WTC11 (cell line): ENCODE data around the gene TRMO. TPM values are rescaled to one million over a fixed set of nuclear protein-coding genes. Genes with fewer than 3 reads are reported as not detected.

Experiments
- ATAC-seq: fragments of 200-7000 bp; cut with Tn5 transposase; 2 replicates; pipeline ENCODE4 v1.10.0; 2021; ENCODE audit warnings: mild to moderate bottlenecking, moderate library complexity
- Bru-seq: library from RNA; stranded (reverse); fragments of 400-500 nt; gene quantifications from one replicate; lab custom pipeline; 2021; lab: Mats Ljungman, UMichigan
- CTCF ChIA-PET: fragments of 300-600 bp; sonication (Branson Sonifier 250); formaldehyde crosslinking; loops from one replicate; lab custom pipeline; 2021; ENCODE audit warnings: antibody characterized with exemption; lab: Charles Lee
- POLR2A ChIA-PET: fragments of 350-600 bp; sonication (Branson Sonifier 250); formaldehyde crosslinking; loops from one replicate; lab custom pipeline; 2021; ENCODE audit warnings: antibody characterized with exemption; lab: Charles Lee
- DNase-seq: peaks from one replicate; pipeline ENCODE4 v3.0.0; 2021; ENCODE audit warnings: low spot score
- H3K27ac Mint-ChIP-seq: 2 replicates; pipeline ENCODE4 v1.8.0; 2021; ENCODE audit warnings: mixed read lengths
- H3K27me3 Mint-ChIP-seq: 2 replicates; pipeline ENCODE4 v1.8.0; 2021; ENCODE audit warnings: low read depth, mild to moderate bottlenecking, moderate library complexity, mixed read lengths
- H3K36me3 Mint-ChIP-seq: 2 replicates; pipeline ENCODE4 v1.8.0; 2021; ENCODE audit warnings: mixed read lengths
- H3K4me1 Mint-ChIP-seq: 2 replicates; pipeline ENCODE4 v1.8.0; 2022; ENCODE audit warnings: mixed read lengths
- H3K4me3 Mint-ChIP-seq: 2 replicates; pipeline ENCODE4 v1.8.0; 2021; ENCODE audit warnings: mild to moderate bottlenecking, moderate library complexity, mixed read lengths
- H3K9me3 Mint-ChIP-seq: 2 replicates; pipeline ENCODE4 v1.8.0; 2021; ENCODE audit warnings: mixed read lengths
- AFF4 ChIP-seq: sonication (generic); formaldehyde crosslinking; IDR thresholded peaks from 2 replicates; pipeline ENCODE4 v1.8.1; 2023; ENCODE audit warnings: mild to moderate bottlenecking, missing genetic modification reagents, borderline replicate concordance
- ARID4B ChIP-seq: sonication (generic); formaldehyde crosslinking; IDR thresholded peaks from 2 replicates; pipeline ENCODE4 v1.8.0; 2023; ENCODE audit warnings: missing genetic modification reagents, mild to moderate bottlenecking, borderline replicate concordance
- E2F5 ChIP-seq: sonication (generic); formaldehyde crosslinking; IDR thresholded peaks from 2 replicates; pipeline ENCODE4 v1.8.1; 2022; ENCODE audit warnings: mild to moderate bottlenecking, moderate library complexity, missing genetic modification reagents
- ELF4 ChIP-seq: sonication (generic); formaldehyde crosslinking; IDR thresholded peaks from 2 replicates; pipeline ENCODE4 v1.8.1; 2022; ENCODE audit warnings: low read depth, mild to moderate bottlenecking, moderate library complexity, missing genetic modification reagents
- ESRRA ChIP-seq: sonication (generic); formaldehyde crosslinking; IDR thresholded peaks from 2 replicates; pipeline ENCODE4 v1.8.1; 2022; ENCODE audit warnings: mild to moderate bottlenecking, missing genetic modification reagents, borderline replicate concordance
- GRHL2 ChIP-seq: fragments of 250-450 bp; sonication (Bioruptor Pico); IDR thresholded peaks from 2 replicates; pipeline ENCODE4 v1.8.0; 2022; ENCODE audit warnings: mild to moderate bottlenecking, moderate library complexity; ENCODE audit not compliant: insufficient replicate concordance, severe bottlenecking
- GTF2I ChIP-seq: fragments of 250-450 bp; sonication (Bioruptor Pico); conservative IDR thresholded peaks from 2 replicates; pipeline ENCODE4 v1.4.0; 2021; ENCODE audit warnings: mild to moderate bottlenecking
- HMGA2 ChIP-seq: fragments of 250-450 bp; sonication (Bioruptor Pico); IDR thresholded peaks from 2 replicates; pipeline ENCODE4 v1.4.0; 2021; ENCODE audit warnings: mild to moderate bottlenecking, moderate library complexity
- MLX ChIP-seq: sonication (generic); formaldehyde crosslinking; IDR thresholded peaks from 2 replicates; pipeline ENCODE4 v1.8.1; 2023; ENCODE audit warnings: mild to moderate bottlenecking, missing genetic modification reagents, moderate library complexity
- MXD4 ChIP-seq: fragments of 250-450 bp; sonication (Bioruptor Pico); IDR thresholded peaks from 2 replicates; pipeline ENCODE4 v1.8.0; 2021; ENCODE audit warnings: mild to moderate bottlenecking, moderate library complexity, borderline replicate concordance
- NR1H2 ChIP-seq: sonication (generic); formaldehyde crosslinking; IDR thresholded peaks from 2 replicates; pipeline ENCODE4 v1.9.0; 2021; ENCODE audit warnings: mild to moderate bottlenecking, moderate library complexity, missing genetic modification reagents
- NR2C2 ChIP-seq: sonication (generic); formaldehyde crosslinking; IDR thresholded peaks from 2 replicates; pipeline ENCODE4 v1.8.0; 2022; ENCODE audit warnings: mild to moderate bottlenecking, missing genetic modification reagents
- RORB ChIP-seq: fragments of 250-450 bp; sonication (Bioruptor Pico); IDR thresholded peaks from 2 replicates; pipeline ENCODE4 v1.9.0; 2021; ENCODE audit warnings: mild to moderate bottlenecking
- SMAD3 ChIP-seq: sonication (generic); formaldehyde crosslinking; IDR thresholded peaks from 2 replicates; pipeline ENCODE4 v1.8.0; 2022; ENCODE audit warnings: missing genetic modification reagents, mild to moderate bottlenecking, borderline replicate concordance
- TEAD1 ChIP-seq: sonication (generic); formaldehyde crosslinking; IDR thresholded peaks from 2 replicates; pipeline ENCODE4 v1.8.0; 2022; ENCODE audit warnings: mild to moderate bottlenecking, missing genetic modification reagents
- ZNF232 ChIP-seq: sonication (generic); formaldehyde crosslinking; IDR thresholded peaks from 2 replicates; pipeline ENCODE4 v1.8.0; 2022; ENCODE audit warnings: mild to moderate bottlenecking, missing genetic modification reagents
- ZNF263 ChIP-seq: sonication (generic); formaldehyde crosslinking; IDR thresholded peaks from 2 replicates; pipeline ENCODE4 v1.8.1; 2022; ENCODE audit warnings: low read depth, mild to moderate bottlenecking, moderate library complexity, missing genetic modification reagents
- ZNF416 ChIP-seq: fragments of 250-450 bp; sonication (Bioruptor Pico); IDR thresholded peaks from 2 replicates; pipeline ENCODE4 v1.9.0; 2021; ENCODE audit warnings: mild to moderate bottlenecking, inconsistent platforms
- ZNF423 ChIP-seq: fragments of 250-450 bp; sonication (Bioruptor Pico); IDR thresholded peaks from 2 replicates; pipeline ENCODE4 v2.1.2; 2022; ENCODE audit warnings: mild to moderate bottlenecking, moderate library complexity
- long read RNA-seq, 3 experiments: library from RNA in 1 of 3; library from capped mRNA in 1 of 3; library from polyadenylated mRNA in 1 of 3; unstranded in 2 of 3; stranded (forward) in 1 of 3; transcript quantifications; one replicate each; pipeline ENCODE4 v2.0.0, GENCODE V29; 2021
- total RNA-seq: library from RNA; stranded (reverse); gene quantifications from 3 replicates; pipeline ENCODE4 v1.2.3, GENCODE V29; 2021
- TF ChIP-seq, protein P1 (sequence below): sonication (generic); formaldehyde crosslinking; conservative IDR thresholded peaks from 2 replicates; pipeline ENCODE4 v1.8.1; 2022; ENCODE audit warnings: mild to moderate bottlenecking, missing genetic modification reagents
- TF ChIP-seq, protein P2 (sequence below): sonication (generic); formaldehyde crosslinking; IDR thresholded peaks from 2 replicates; pipeline ENCODE4 v1.8.1; 2022; ENCODE audit warnings: missing genetic modification reagents, borderline replicate concordance

The TRMO gene
- 3.3 to 4.6 TPM (median 3.9 TPM) in 3 replicates for total RNA-seq
- percentile 57 among the genes with signal in this experiment for Bru-seq, nascent RNA
- long read RNA-seq, experiment 1, transcript TRMO-203 (5 exons, 1,647 nt), result major isoform, 9 of 11 reads
- long read RNA-seq, experiment 1, partial matches to known transcripts, result 0 of 11 reads
- long read RNA-seq, experiment 1, other reads (novel, unspliced or antisense), result 2 of 11 reads
- long read RNA-seq, experiment 2, partial matches to known transcripts, result 1 of 6 reads
- long read RNA-seq, experiment 2, other reads (novel, unspliced or antisense), result 1 of 6 reads
- long read RNA-seq, experiment 3, transcript TRMO-203 (5 exons, 1,647 nt), result major isoform, 11 of 21 reads
- long read RNA-seq, experiment 3, partial matches to known transcripts, result 0 of 21 reads
- long read RNA-seq, experiment 3, other reads (novel, unspliced or antisense), result 9 of 21 reads

DNA sequence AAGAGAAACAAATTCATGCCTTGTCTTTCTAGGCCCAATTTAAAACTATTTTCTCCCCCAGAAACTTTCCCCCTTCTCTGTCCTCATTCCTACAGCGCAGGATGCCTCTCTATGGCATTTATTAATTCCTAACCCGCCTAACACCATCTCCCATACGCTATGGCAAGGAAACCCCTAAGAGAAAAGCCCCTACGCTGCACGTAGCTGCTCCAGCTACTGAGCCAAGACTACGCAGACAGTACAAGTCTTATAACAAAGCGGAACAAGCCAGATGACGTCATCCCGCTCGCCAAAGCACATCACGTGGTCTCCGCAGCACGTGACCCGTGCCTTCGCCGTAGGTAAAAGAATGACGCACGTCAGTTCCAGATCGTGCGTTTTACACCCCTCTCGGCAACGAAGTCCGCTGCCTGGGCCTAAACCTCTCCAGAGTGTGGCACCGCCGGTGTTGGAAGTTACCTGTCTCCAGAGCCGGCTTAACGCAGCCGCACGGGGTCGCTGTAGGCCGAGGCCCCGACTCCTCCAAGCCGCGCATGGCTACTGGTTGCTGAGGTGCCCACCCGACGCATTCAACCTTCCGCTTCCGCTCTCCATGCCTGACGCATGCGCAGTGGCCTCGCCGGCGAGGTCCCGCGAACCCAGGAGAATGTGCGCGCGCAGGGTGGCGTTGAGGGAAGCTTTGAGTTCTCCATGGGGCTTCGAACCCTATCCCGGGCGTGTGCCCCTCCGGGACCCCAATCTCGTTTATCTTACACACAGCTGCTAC, at the start of gene TRMO:
Gene TRMO, minus strand, starts transcription at position 542 of the 766 bp plus-strand sequence. Its CDS starts 7 bp downstream, at position 535.
- DNase-seq (peak; percentile 93), ATAC-seq (peak; percentile 92)
- Mint-ChIP-seq H3K27me3 (peaks cover 56% of the 10 kb centered on the region), H3K9me3 (peaks cover 9% of the 10 kb centered on the region), H3K27ac (peak within 1 kb of the TSS; percentile 87), H3K4me3 (peak within 1 kb of the TSS; percentile 69), H3K4me1 (peaks cover 7% of the 10 kb centered on the region), H3K36me3 (no peaks in the 10 kb centered on the region)
- ChIA-PET CTCF (interaction anchor here (0.5 to 2.1 kb wide), 26 partner anchors 9 to 1194 kb away, joined by 3 to 10 read pairs (median 3); partner anchors contain the start of genes ANP32B, NANS, NCBP1 and TSTD2), POLR2A (no interaction called here)
- TF ChIP-seq SMAD3 (CRISPR knock-in tag) (peak; percentile 56), TEAD1 (CRISPR knock-in tag) (peak; percentile 93), E2F5 (peak; percentile 87), GTF2I (CRISPR knock-in tag) (no peak), MLX (CRISPR knock-in tag) (no peak; the same call in 1 of the 2 replicates), RORB (CRISPR knock-in tag) (peak; percentile 82; the same call in 1 of the 2 replicates), GRHL2 (CRISPR knock-in tag) (no peak), HMGA2 (CRISPR knock-in tag) (peak; percentile 68), ZNF416 (0 out of 2 replicates have a peak, but pooled peaks have one; percentile 72), ZNF232 (peak; percentile 91; the same call in 1 of the 2 replicates), ARID4B (peak; percentile 96), NR1H2 (CRISPR knock-in tag) (no peak), ZNF263 (CRISPR knock-in tag) (peak; percentile 43; the same call in 1 of the 2 replicates), ESRRA (CRISPR knock-in tag) (peak; percentile 73; the same call in 1 of the 2 replicates), NR2C2 (peak; percentile 65; the same call in 1 of the 2 replicates), AFF4 (CRISPR knock-in tag) (no peak), ZNF423 (CRISPR knock-in tag) (no peak), MXD4 (CRISPR knock-in tag) (no peak), ELF4 (CRISPR knock-in tag) (no peak)
- TF ChIP-seq, protein P1, sequence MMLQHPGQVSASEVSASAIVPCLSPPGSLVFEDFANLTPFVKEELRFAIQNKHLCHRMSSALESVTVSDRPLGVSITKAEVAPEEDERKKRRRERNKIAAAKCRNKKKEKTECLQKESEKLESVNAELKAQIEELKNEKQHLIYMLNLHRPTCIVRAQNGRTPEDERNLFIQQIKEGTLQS (CRISPR knock-in tag), result peak; percentile 88
- TF ChIP-seq, protein P2, sequence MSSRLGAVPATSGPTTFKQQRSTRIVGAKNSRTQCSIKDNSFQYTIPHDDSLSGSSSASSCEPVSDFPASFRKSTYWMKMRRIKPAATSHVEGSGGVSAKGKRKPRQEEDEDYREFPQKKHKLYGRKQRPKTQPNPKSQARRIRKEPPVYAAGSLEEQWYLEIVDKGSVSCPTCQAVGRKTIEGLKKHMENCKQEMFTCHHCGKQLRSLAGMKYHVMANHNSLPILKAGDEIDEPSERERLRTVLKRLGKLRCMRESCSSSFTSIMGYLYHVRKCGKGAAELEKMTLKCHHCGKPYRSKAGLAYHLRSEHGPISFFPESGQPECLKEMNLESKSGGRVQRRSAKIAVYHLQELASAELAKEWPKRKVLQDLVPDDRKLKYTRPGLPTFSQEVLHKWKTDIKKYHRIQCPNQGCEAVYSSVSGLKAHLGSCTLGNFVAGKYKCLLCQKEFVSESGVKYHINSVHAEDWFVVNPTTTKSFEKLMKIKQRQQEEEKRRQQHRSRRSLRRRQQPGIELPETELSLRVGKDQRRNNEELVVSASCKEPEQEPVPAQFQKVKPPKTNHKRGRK (CRISPR knock-in tag), result no peak
